BE2C (cell line): ENCODE results near the gene HYOU1.

Experiments used
- DNase-seq: peaks from one replicate; pipeline ENCODE4 v3.0.0-alpha.2; 2020
- H3K27me3 ChIP-seq: fragments of 250-450 bp; sonication (Bioruptor Pico); 2 replicates; pipeline ENCODE4 v1.5.1; 2020; ENCODE audit warnings: mild to moderate bottlenecking
- H3K36me3 ChIP-seq: fragments of 250-450 bp; sonication (Bioruptor Pico); 2 replicates; pipeline ENCODE4 v1.5.1; 2020; ENCODE audit warnings: mild to moderate bottlenecking
- H3K4me1 ChIP-seq: fragments of 250-450 bp; sonication (Bioruptor Pico); 2 replicates; pipeline ENCODE4 v1.5.1; 2020
- H3K4me3 ChIP-seq: 2 replicates; pipeline ENCODE4 v1.5.1; 2011; ENCODE audit warnings: low read depth, low read length
- H3K9me3 ChIP-seq: fragments of 250-450 bp; sonication (Bioruptor Pico); 2 replicates; pipeline ENCODE4 v1.5.1; 2020
- TF ChIP-seq, protein P1 (sequence below): IDR thresholded peaks from 2 replicates; pipeline ENCODE4 v1.5.1; 2012; ENCODE audit warnings: mild to moderate bottlenecking, low read depth, low read length

The HYOU1 gene

GRCh38 chr11:119092880-119093842 lies 36.2 kb upstream of the HYOU1 start:
- H3K27me3 ChIP-seq, result no peaks in the 10 kb centered on the region
- H3K36me3 ChIP-seq, result peaks cover 47% of the 10 kb centered on the region
- H3K4me3 ChIP-seq, result peak overlapping the region; percentile 80
- no peak for DNase-seq
- TF ChIP-seq, protein P1, sequence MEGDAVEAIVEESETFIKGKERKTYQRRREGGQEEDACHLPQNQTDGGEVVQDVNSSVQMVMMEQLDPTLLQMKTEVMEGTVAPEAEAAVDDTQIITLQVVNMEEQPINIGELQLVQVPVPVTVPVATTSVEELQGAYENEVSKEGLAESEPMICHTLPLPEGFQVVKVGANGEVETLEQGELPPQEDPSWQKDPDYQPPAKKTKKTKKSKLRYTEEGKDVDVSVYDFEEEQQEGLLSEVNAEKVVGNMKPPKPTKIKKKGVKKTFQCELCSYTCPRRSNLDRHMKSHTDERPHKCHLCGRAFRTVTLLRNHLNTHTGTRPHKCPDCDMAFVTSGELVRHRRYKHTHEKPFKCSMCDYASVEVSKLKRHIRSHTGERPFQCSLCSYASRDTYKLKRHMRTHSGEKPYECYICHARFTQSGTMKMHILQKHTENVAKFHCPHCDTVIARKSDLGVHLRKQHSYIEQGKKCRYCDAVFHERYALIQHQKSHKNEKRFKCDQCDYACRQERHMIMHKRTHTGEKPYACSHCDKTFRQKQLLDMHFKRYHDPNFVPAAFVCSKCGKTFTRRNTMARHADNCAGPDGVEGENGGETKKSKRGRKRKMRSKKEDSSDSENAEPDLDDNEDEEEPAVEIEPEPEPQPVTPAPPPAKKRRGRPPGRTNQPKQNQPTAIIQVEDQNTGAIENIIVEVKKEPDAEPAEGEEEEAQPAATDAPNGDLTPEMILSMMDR, result no peak
- peaks cover 11% of the 10 kb centered on the region; the same call in 1 of the 2 replicates for H3K4me1 ChIP-seq
- no peaks in the 10 kb centered on the region for H3K9me3 ChIP-seq

GRCh38 chr11:119091966-119092879 lies 35.2 kb upstream of the HYOU1 start:
- Histone ChIP-seq H3K36me3 (peaks cover 38% of the 10 kb centered on the region), H3K27me3 (no peaks in the 10 kb centered on the region), H3K4me3 (peak overlapping the region; percentile 80), H3K4me1 (peaks cover 14% of the 10 kb centered on the region; the same call in 1 of the 2 replicates), H3K9me3 (no peaks in the 10 kb centered on the region)
- no peak for DNase-seq
- TF ChIP-seq, protein P1, result no peak

DNA sequence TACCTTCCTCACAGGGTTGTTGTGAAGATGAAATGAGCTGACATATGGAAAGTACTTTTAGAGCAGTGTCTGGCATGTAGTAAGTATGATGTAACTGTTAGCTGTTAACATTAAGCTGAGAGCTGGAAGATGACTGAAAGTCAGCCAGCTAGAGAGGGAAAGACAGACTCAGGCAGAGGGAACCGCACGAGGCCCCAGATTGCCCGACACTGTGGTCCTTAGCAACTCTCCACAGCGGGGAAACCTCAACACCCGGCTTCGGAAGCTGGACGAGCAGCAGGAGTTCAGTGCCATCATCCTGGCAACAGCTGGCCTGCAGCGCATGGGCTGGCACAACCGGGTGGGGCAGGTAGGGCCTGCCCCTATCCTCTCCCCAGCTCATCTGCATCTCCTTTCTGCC lies 34.2 kb upstream of the HYOU1 start:
- peaks cover 31% of the 10 kb centered on the region for H3K36me3 ChIP-seq
- TF ChIP-seq, protein P1, result no peak
- H3K27me3 ChIP-seq, result no peaks in the 10 kb centered on the region
- no peaks in the 10 kb centered on the region for H3K9me3 ChIP-seq
- no peak for DNase-seq
- no peak overlapping the region for H3K4me3 ChIP-seq
- peaks cover 14% of the 10 kb centered on the region; the same call in 1 of the 2 replicates for H3K4me1 ChIP-seq

- no peak overlapping the region for H3K4me3 ChIP-seq
- DNase-seq, result no peak
- no peaks in the 10 kb centered on the region for H3K9me3 ChIP-seq
- peaks cover 10% of the 10 kb centered on the region; the same call in 1 of the 2 replicates for H3K4me1 ChIP-seq
- no peaks in the 10 kb centered on the region for H3K27me3 ChIP-seq
- peaks cover 29% of the 10 kb centered on the region for H3K36me3 ChIP-seq
- TF ChIP-seq, protein P1, result no peak
Measured at GRCh38 chr11:119089319-119089718, 32.3 kb upstream of the HYOU1 start.

- Histone ChIP-seq H3K4me3 (no peak overlapping the region), H3K27me3 (no peaks in the 10 kb centered on the region), H3K9me3 (no peaks in the 10 kb centered on the region), H3K4me1 (peaks cover 10% of the 10 kb centered on the region; the same call in 1 of the 2 replicates), H3K36me3 (peaks cover 20% of the 10 kb centered on the region)
- TF ChIP-seq, protein P1, result no peak
- DNase-seq, result no peak
Measured at GRCh38 chr11:119088406-119088805, 31.4 kb upstream of the HYOU1 start.
